COR-L47 (cell line): ENCODE results near the gene GNG7.
"Not testable (repeated sequence)": the region's sequence is repeated elsewhere in the genome, so short reads cannot be mapped to it uniquely, and the experiment has no call there.

Source experiments
- DNase-seq: peaks from one replicate; lab custom pipeline; 2025; lab: John Stamatoyannopoulos, UW

Gene GNG7

GRCh38 chr19:2509096-2509495, 193.4 kb downstream of the GNG7 start:
- no peak for DNase-seq

GRCh38 chr19:2507109-2507508, 195.4 kb downstream of the GNG7 start:
- DNase-seq: peak; percentile 81

DNA sequence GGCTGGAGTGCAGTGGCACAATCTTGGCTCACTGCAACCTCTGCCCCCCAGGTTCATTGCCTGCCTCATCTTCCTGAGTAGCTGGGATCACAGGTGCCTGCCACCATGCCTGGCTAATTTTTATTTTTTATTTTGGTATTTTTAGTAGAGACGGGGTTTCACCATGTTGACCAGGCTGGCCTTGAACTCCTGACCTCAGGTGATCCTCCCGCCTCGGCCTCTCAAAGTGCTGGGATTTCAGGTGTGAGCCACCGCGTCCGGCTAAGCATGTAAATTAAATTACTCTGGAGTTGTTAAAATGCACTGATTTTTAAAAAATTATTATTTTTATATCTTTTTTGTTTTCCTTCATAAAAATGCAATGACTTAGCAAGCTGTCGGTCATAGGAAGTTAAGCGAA, 195.8 kb downstream of the GNG7 start:
- DNase-seq: not testable (repeated sequence)

GRCh38 chr19:2503521-2504109, 198.9 kb downstream of the GNG7 start:
- DNase-seq: no peak

DNA sequence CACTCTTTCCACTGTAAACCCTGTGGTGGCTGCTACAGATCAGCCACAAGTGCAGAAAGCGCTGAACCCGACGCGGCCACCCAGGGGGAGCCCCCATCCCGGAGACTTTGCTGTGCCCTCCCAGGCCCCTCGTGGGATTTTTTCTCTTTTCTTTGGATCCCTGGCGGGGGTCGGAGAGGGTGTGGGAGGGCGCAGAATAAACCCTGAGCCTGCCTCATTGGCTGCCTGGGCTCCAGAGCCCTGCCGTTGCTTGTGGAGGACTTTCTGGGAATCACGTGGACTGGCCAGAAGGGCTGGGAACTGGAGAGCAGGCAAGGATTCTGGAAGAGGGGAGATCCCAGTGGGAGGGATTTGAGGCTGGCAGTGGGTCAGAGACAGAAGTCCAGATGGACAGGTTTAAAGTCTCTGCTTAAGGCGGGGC, 201.6 kb downstream of the GNG7 start:
- no peak for DNase-seq

GRCh38 chr19:2500156-2500555, 202.3 kb downstream of the GNG7 start:
- no peak for DNase-seq

GRCh38 chr19:2497186-2497585, 205.3 kb downstream of the GNG7 start:
- DNase-seq: no peak

GRCh38 chr19:2495651-2496316, 206.7 kb downstream of the GNG7 start:
- no peak for DNase-seq

DNA sequence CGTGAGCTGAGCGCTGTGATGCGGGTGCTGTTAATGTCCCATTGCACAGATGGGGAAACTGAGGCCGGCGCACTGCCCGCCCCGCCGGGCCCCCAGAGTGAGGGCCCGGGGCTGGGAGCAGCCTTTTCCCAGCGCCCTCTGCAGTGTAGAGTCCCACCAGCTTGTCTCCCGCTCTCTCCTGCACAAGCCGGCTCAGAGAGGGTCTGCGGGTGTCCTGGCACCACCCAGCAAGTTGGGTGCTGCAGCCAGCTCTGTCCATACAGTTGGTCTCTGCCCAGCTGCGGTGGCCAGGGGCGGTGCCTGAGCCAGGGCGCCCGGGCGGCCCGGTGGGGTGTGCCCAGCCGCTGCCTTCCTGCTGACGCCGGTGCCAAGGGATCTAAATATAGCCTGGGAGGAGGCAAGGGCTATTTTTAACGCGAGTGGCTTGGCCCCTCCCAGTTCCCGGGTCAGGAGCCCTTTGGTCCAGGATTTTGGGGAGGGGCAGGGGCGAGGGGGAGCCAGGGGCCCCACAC, 207.3 kb downstream of the GNG7 start:
- peak; percentile 54 for DNase-seq

DNA sequence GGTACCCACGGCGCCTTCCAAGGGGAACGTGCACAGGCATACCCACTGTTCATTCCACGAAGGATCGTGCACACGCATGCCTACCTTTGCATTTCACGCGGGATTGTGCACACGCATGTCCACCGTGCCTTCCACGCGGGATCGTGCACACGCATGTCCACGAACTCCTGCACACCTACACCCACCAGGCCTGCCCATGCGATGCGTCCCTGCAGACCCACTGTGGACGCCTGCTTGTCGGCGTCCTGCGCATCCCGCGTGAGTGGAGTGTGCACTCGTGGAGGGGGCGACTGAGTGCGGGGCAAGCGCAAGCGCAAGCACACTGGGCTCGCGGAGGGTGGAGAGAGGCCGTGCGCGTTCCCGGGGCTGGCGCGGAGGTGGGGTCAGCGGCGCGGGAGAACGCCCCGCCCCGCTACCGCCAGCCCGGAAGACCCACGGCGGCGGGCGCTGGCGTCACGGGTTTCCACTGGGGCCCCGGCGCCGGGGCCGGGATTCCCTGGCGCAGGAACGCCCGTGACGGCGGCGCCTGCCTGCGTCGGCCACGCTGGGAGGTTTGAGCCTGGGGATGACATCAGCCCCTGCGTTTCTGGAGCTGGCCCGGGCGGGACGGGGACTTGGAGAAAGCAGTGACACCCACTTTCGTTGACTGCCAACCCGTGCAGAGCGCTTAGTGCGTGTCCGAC, 207.9 kb downstream of the GNG7 start:
- DNase-seq: no peak

- no peak for DNase-seq
Observed at GRCh38 chr19:2494084-2494446, 208.4 kb downstream of the GNG7 start.

GRCh38 chr19:2493448-2493847, 209.0 kb downstream of the GNG7 start:
- not testable (repeated sequence) for DNase-seq

DNA sequence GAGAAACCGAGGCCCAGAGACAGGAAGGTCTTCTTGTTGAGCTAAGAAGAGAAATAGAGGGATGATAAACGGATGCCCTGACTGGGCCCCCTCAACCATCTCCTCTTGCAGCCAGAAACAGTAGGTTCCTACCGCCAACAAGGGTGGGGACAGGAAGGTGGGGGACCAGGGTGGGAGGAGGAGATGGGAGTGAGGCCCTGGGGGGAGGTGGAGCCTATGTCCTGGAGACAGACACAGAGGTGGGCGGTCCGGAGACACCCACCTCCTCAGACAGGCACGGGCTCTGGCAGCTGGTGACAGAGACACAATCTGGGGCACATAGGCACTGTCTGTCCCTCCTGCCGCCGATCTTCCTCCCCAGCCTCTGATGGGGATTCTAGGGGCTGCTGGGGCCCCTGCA, 209.6 kb downstream of the GNG7 start:
- DNase-seq: no peak

DNA sequence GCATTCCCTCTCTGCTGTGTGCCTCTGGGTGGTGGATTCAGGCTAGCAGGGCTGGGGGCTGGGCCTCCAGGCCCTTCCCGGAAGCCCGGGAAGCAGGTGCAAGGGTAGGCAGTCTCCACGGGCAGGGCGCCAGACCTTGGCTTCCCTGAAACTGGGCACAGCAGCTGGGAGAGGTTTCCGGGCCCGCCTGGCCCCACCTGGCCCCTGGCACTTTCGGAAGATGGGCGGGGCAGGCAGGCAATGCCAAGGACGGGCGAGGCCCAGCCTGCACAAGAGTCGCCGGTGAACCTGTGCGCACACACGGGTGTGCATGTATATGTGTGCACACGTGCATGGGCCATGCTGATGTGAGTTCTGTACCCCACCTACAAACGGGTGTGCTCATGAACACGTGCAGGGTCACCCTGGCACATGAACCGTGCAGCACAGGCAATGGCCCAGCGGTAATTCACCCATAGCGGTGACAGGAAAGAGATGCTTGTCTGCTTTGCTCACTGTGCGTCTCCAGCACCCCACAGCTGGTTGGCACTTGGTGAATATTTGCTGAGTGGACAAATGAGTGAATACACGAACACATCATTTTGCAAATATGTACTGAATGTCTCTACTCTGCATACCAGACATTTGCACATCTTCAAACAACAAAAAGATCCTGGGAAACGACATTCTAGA, 211.2 kb downstream of the GNG7 start:
- peak; percentile 94 for DNase-seq

GRCh38 chr19:2490659-2491058, 211.8 kb downstream of the GNG7 start:
- DNase-seq: no peak

- peak; percentile 26 for DNase-seq
Observed at GRCh38 chr19:2488942-2489731, 213.4 kb downstream of the GNG7 start.

DNA sequence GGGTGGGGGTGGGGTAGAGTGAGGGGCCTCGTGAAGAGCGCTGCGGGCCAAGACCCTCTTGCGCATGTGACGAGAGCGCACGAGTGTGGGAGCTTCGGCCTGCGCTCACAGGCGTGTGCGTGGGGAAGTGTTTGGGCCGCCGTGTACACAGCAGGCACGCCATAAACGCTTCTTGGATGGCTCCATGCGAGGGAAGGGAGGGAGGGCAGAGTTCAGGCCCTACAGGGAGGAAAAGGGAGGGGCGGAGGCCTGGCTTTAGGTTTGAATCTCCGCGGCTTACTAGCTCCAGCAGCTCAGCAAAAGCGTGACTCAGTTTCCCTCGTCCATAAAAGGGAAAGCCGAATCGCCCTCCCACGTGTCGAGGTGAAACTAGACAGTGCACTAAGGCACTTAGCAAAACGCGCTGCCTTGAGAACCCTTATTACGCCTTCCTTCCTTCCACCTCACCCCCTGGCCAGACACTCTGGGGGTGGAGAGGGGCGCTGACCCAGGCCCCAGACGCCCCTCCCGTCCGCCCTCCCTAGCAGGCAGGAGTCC, 214.0 kb downstream of the GNG7 start:
- DNase-seq: no peak

- no peak for DNase-seq
Observed at GRCh38 chr19:2487842-2488241, 214.7 kb downstream of the GNG7 start.

GRCh38 chr19:2487090-2487489, 215.4 kb downstream of the GNG7 start:
- no peak for DNase-seq

DNA sequence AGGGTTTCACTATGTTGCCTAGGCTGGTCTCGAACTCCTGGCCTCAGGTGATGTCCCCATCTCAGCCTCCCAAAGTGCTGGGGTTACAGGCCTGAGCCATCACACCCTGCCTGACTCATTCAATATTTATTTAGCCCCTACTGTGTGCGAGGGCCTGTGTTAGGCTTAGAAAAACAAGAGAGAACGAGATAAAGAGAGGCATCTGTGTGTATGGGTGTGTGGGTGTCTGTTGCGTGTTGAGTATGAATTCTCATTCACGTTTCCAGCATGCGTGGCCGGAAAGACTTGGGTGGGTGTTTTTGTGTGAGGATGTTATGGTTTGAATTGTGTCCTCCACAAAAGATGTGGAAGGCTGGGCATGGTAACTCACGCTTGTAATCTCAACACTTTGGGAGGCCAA, 217.1 kb downstream of the GNG7 start:
- DNase-seq: no peak

DNA sequence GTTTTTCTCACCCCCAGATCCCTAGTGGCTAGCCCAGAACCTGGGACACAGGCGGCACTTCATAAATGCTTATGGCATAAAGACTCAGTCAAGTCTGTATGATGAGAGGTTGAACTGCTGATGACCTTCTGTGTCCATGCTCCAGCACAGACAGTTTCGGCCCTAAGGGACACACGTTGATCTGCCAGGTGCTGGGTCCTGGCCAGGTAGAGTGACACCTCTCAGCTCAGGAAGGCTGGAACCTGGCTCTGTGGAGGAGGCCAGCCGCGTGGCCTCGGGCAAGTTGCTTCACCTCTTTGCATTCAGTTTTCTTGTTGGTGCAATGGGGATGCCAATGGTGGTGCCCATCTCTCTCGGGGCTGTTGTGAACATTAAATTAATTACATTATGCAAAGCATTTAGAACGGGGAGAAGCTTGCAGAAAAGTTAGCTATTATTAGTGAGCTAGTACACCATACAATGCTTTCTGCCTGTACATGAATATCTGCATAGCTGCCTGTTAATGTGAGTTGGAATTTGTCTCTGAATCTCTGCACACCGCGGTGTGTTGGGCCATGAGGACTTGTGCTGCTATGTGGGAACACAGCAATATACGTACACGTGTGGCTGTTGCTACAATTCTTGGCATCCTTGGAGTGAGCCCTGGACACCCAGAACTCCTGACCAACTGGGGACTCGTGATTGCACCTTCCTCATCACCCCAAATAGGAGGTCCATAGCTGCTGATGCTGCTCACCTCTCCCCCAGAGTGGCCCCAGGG, 218.1 kb downstream of the GNG7 start:
- DNase-seq: no peak
